ENCODE data around the gene DTX3.

DNA sequence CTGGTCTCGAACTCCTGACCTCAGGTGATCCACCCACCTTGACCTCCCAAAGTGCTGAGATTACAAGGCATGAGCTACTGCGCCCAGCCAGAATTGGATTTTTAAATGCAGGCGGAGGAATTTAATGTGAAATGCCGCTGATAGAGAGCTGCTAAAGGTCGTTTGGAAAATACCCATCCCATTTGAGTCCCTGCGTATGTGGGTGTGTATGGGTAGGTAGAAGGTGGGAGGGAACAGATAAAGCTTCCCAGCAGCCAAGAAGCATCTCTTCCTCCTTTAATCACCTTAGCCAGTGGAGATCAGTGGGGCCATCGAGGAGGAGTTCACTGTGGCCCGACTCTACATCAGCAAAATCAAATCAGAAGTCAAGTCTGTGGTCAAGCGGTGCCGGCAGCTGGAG is 29.8 kb upstream of the DTX3 start:
- TF ChIP-seq, protein P1, sequence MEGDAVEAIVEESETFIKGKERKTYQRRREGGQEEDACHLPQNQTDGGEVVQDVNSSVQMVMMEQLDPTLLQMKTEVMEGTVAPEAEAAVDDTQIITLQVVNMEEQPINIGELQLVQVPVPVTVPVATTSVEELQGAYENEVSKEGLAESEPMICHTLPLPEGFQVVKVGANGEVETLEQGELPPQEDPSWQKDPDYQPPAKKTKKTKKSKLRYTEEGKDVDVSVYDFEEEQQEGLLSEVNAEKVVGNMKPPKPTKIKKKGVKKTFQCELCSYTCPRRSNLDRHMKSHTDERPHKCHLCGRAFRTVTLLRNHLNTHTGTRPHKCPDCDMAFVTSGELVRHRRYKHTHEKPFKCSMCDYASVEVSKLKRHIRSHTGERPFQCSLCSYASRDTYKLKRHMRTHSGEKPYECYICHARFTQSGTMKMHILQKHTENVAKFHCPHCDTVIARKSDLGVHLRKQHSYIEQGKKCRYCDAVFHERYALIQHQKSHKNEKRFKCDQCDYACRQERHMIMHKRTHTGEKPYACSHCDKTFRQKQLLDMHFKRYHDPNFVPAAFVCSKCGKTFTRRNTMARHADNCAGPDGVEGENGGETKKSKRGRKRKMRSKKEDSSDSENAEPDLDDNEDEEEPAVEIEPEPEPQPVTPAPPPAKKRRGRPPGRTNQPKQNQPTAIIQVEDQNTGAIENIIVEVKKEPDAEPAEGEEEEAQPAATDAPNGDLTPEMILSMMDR (conservative IDR thresholded peaks at IDR 0.05; ENCODE audit: low read depth, low read length) = no peak
- no peak for TF ChIP-seq EZH2 (IDR thresholded peaks at IDR 0.05; ENCODE audit: borderline replicate concordance, low read depth, low read length, poor library complexity, severe bottlenecking)
